Measurements from ENCODE around the gene TENT5C.

- no peak for TF ChIP-seq ZNF274 (IDR thresholded peaks at IDR 0.05; ENCODE audit: low read depth, low read length)
- TF ChIP-seq YY1 (IDR thresholded peaks at IDR 0.05; ENCODE audit: insufficient read depth, insufficient read length): no peak
- no peak for TF ChIP-seq SUZ12 (IDR thresholded peaks at IDR 0.05; ENCODE audit: extremely low read depth, insufficient read depth, insufficient read length)
Observed at GRCh38 chr1:117607471-117607870, 1.6 kb downstream of the TENT5C start.

Measured in NT2/D1 (cell line).